Measurements from ENCODE around the gene NR1H3. TPM values are rescaled to one million over a fixed set of nuclear protein-coding genes. Genes with fewer than 3 reads are reported as not detected.

NR1H3 gene
- total and polyA plus RNA-seq, 10 of the 15 experiments (the other 5 are each of a cell fraction or from before 2014, with no cell fraction given) = 2.6 to 8.9 (median 4.5) TPM

GRCh38 chr11:47271328-47271727 lies 13.5 kb downstream of the NR1H3 start:
- peaks cover 7 to 8% of the 10 kb centered on the region in 2 experiments; a peak in 3 of 4 replicates for H3K36me3 ChIP-seq (ENCODE audit: control insufficient read depth in 2 of 2, insufficient read depth in 2 of 2, low read length in 1 of 2)
- H3K9me3 ChIP-seq (replicated peaks; ENCODE audit: control insufficient read depth, insufficient read depth, low read length) = no peaks in the 10 kb centered on the region
- CTCF ChIA-PET = interaction anchor here (0.7 to 3.9 kb wide), 22 partner anchors 9 to 583 kb away, joined by 3 to 38 read pairs (median 4); partner anchors contain the start of genes ACP2, ARFGAP2, DDB2 and NR1H3
- SMC1A ChIA-PET (ENCODE audit: uncharacterized antibody, unreplicated experiment) = interaction anchor here (0.6 to 1.7 kb wide), 11 partner anchors 12 to 269 kb away, joined by 3 to 8 read pairs (median 5); partner anchors contain the start of gene ARFGAP2
- H4K20me1 ChIP-seq (ENCODE audit: control insufficient read depth, insufficient read depth) = no peaks in the 10 kb centered on the region
- peak overlapping the region; percentile 98 for H3K4me2 ChIP-seq (ENCODE audit: control insufficient read depth, insufficient read depth)
- intact Hi-C loops (cut with micrococcal nuclease; ENCODE audit: unreplicated experiment) (loop anchor here (2.0 kb wide), 1 partner anchor 137 kb away; the partner anchor contains the start of gene SLC39A13), in situ Hi-C loops (cut with MboI) (no loop called here)
- H3K4me3 ChIP-seq = peak overlapping the region; percentile 99
- TF ChIP-seq MEF2A (IDR thresholded peaks at IDR 0.05; ENCODE audit: insufficient read depth, low read depth, low read length) (no peak), EED (IDR thresholded peaks at IDR 0.05; ENCODE audit: low read depth) (no peak), CHD2 (IDR thresholded peaks at IDR 0.05; ENCODE audit: borderline replicate concordance, low read depth, low read length) (no peak), EP300 (IDR thresholded peaks at IDR 0.05; ENCODE audit: borderline replicate concordance in 1 of 2, control insufficient read depth in 1 of 2, low read depth in 2 of 2, low read length in 2 of 2) (no peak), TCF3 (IDR thresholded peaks at IDR 0.05; ENCODE audit: borderline replicate concordance, insufficient read depth, low read depth, low read length) (no peak), NR2C1 (IDR thresholded peaks at IDR 0.05) (no peak), KAT2A (conservative IDR thresholded peaks at IDR 0.05; ENCODE audit: control insufficient read depth, low read depth, low read length) (no peak), KDM1A (IDR thresholded peaks at IDR 0.05; ENCODE audit: borderline replicate concordance) (no peak), CEBPB (IDR thresholded peaks at IDR 0.05; ENCODE audit: borderline replicate concordance in 1 of 2, low read depth in 2 of 2, low read length in 2 of 2) (no peak), PAX8 (IDR thresholded peaks at IDR 0.05) (no peak), BHLHE40 (IDR thresholded peaks at IDR 0.05; ENCODE audit: borderline replicate concordance in 1 of 2, low read depth in 2 of 2, low read length in 1 of 2) (no peak), YBX1 (IDR thresholded peaks at IDR 0.05) (no peak), NBN (IDR thresholded peaks at IDR 0.05) (no peak), CTCF (IDR thresholded peaks at IDR 0.05 in 2 of 3, conservative IDR thresholded peaks at IDR 0.05 in 1 of 3; ENCODE audit: control insufficient read depth in 2 of 3, extremely low read depth in 1 of 3, insufficient read depth in 1 of 3, low read depth in 3 of 3, low read length in 3 of 3) (no peak), TCF7 (IDR thresholded peaks at IDR 0.05; ENCODE audit: borderline replicate concordance) (no peak), ATF7 (IDR thresholded peaks at IDR 0.05; ENCODE audit: low read depth) (no peak), FOS (IDR thresholded peaks at IDR 0.05; ENCODE audit: borderline replicate concordance, extremely low read depth, insufficient read length) (no peak), LARP7 (IDR thresholded peaks at IDR 0.05) (no peak), SUZ12 (IDR thresholded peaks at IDR 0.05; ENCODE audit: unreplicated experiment) (no peak), ZNF384 (IDR thresholded peaks at IDR 0.05; ENCODE audit: borderline replicate concordance, low read depth, low read length) (no peak)
- DNase-seq (ENCODE audit: low read depth, low spot score) (no peak), ATAC-seq (no peak), FAIRE-seq (no peak)
- RAD21 ChIA-PET (ENCODE audit: unreplicated experiment) = interaction anchor here (0.7 to 2.1 kb wide), 11 partner anchors 12 to 215 kb away, joined by 3 to 15 read pairs (median 4); partner anchors contain the start of genes ACP2 and DDB2
- H3K79me2 ChIP-seq (ENCODE audit: control insufficient read depth, insufficient read depth, low read length) = peaks cover 35% of the 10 kb centered on the region
- peak overlapping the region; percentile 17; the same call in 1 of the 2 replicates for H3K27ac ChIP-seq (ENCODE audit: control insufficient read depth, insufficient read depth)
- H3K27me3 ChIP-seq (replicated peaks in 1 of 2; ENCODE audit: control insufficient read depth in 2 of 2, insufficient read depth in 2 of 2, low read length in 1 of 2) = no peaks in the 10 kb centered on the region
- BruUV-seq (replicated peaks) = TSS peak; percentile 62
- POLR2A ChIA-PET = interaction anchor here (0.6 to 1.8 kb wide), 10 partner anchors 23 to 132 kb away, joined by 3 to 6 read pairs (median 4); partner anchors contain the start of genes ACP2 and DDB2
- H2AFZ ChIP-seq (ENCODE audit: control insufficient read depth, low read depth, low read length) = no peak overlapping the region
- H3K9ac ChIP-seq (ENCODE audit: control insufficient read depth, insufficient read depth, low read length) = peak overlapping the region; percentile 52
- H3K4me1 ChIP-seq (ENCODE audit: control insufficient read depth, insufficient read depth, low read length) = peaks cover 13% of the 10 kb centered on the region
- 41% methylated on average over 4 of the region's 4 CpGs for WGBS (ENCODE audit: insufficient coverage, insufficient replicate concordance, low lambda C conversion rate, missing lambda C conversion rate)

All from GM12878 (cell line).